Transverse colon (tissue), 4 donors: Measurements from ENCODE around the gene TNFRSF18. TPM values are rescaled to one million over a fixed set of nuclear protein-coding genes. Genes with fewer than 3 reads are reported as not detected.

Experiments
- DNase-seq: peaks from one replicate; pipeline ENCODE4 v3.0.0-alpha.2; 2019
- H3K27ac ChIP-seq, 4 donors: fragments of 200-600 bp; sonication (generic); 2 replicates each; pipeline ENCODE4 v1.5.1; 2016 to 2018; ENCODE audit warnings: inconsistent platforms in 4 of 4
- H3K27me3 ChIP-seq: fragments of 200-600 bp; sonication (generic); 2 replicates; pipeline ENCODE4 v1.5.1; 2017; ENCODE audit warnings: inconsistent platforms
- H3K36me3 ChIP-seq, 4 donors: fragments of 200-600 bp; sonication (generic); 2 replicates each; pipeline ENCODE4 v1.5.1; 2017 to 2019; ENCODE audit warnings: inconsistent platforms in 4 of 4
- H3K4me1 ChIP-seq, 4 donors: fragments of 200-600 bp; sonication (generic); 2 replicates each; pipeline ENCODE4 v1.5.1; 2017 to 2020; ENCODE audit warnings: inconsistent platforms in 4 of 4
- H3K4me3 ChIP-seq, 4 donors: fragments of 200-600 bp; sonication (generic); 1 replicate in 1 of 4; 2 replicates in 3 of 4; pipeline versions ENCODE4 v1.5.1 to v1.6.1; 2017 to 2019; ENCODE audit warnings: inconsistent platforms in 4 of 4
- H3K9me3 ChIP-seq, 2 donors: fragments of 200-600 bp; sonication (generic); 2 replicates each; pipeline ENCODE4 v1.5.1; 2017 to 2019; ENCODE audit warnings: inconsistent platforms in 2 of 2
- CTCF ChIP-seq, 5 experiments: fragments of 200-600 bp in 3 of 5; fragments of 450-650 bp in 2 of 5; sonication (generic) in 3 of 5; IDR thresholded peaks; 1 replicate in 2 of 5; 2 replicates in 3 of 5; pipeline ENCODE4 v1.5.1; 2016 to 2017; ENCODE audit warnings: antibody characterized with exemption in 5 of 5, inconsistent platforms in 3 of 5, mild to moderate bottlenecking in 2 of 5, moderate library complexity in 1 of 5
- EP300 ChIP-seq: sonication (generic); formaldehyde crosslinking; IDR thresholded peaks from one replicate; pipeline ENCODE4 v1.6.1; 2017; ENCODE audit warnings: antibody characterized with exemption, low read depth
- POLR2A ChIP-seq: fragments of 450-650 bp; IDR thresholded peaks from one replicate; pipeline ENCODE4 v1.6.1; 2016; ENCODE audit warnings: antibody characterized with exemption, mild to moderate bottlenecking, moderate library complexity
- POLR2AphosphoS5 ChIP-seq, 3 donors: sonication (generic); formaldehyde crosslinking; IDR thresholded peaks; one replicate each; pipeline ENCODE4 v1.6.1; 2016; ENCODE audit warnings: antibody characterized with exemption in 3 of 3
- WGBS, 2 donors: methylation state at CpG; one replicate each; pipeline ENCODE4 v1.1.5; 2018; ENCODE audit warnings: low coverage in 1 of 2; 5-methylcytosine and 5-hydroxymethylcytosine counted together
- in situ Hi-C, 4 donors: fragments of 200-750 bp; cut with MboI; loops; one replicate each; pipeline versions ENCODE4 v1.15.0 to v1.15.1; 2017; ENCODE audit warnings: low sequenced_read_pairs in 3 of 4, low pct_ligation_motif_present in 1 of 4, low pct_unique_long_range_greater_than_20kb in 1 of 4
- intact Hi-C: fragments of 100-400 bp; cut with DNase I; formaldehyde crosslinking; loops from one replicate; pipeline ENCODE4 v1.15.1; 2023; ENCODE audit warnings: low total_unique reads
- total RNA-seq, 4 donors: library from RNA; depleted of rRNA; stranded (reverse); fragments of >200 nt; gene quantifications; one replicate each; pipeline ENCODE4 v1.1.0, GENCODE V29; 2016

The TNFRSF18 gene
- total RNA-seq, 4 donors from 2014 or later, result 3.3 to 7.9 TPM; not detected in 2

DNA sequence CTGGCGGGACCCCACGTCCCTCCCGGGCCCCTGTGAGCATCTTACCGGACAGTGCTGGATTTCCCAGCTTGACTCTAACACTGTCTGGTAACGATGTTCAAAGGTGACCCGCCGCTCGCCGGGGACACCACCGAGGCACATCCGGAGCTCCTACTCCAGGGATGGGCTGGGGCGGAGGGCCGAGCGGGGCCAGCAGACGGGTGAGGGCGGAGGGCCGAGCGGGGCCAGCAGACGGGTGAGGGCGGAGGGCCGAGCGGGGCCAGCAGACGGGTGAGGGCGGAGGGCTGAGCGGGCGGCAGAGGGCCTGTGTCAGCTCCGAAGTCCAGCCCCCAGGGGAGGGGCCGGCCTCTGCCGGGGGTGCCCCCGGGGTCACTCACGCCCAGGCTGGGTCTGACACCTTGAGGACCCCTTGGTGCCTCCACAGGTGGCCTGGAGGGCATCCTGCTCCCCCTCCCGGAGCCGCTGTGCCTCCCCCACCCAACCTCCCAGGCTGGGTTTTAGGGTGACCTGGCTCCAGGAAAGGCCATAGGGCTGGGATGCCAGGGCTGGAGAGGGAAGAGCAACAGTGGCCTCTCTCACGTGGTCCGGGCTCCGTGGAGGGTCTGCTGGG, 38.4 kb downstream of the TNFRSF18 start:
- intact Hi-C loops, result no loop called here
- DNase-seq, result peak; percentile 10
- TF ChIP-seq POLR2AphosphoS5 (IDR thresholded peaks at IDR 0.05), result peak in 1 of 3 donors; percentile 3
- TF ChIP-seq POLR2A, result no peak
- Histone ChIP-seq H3K4me3 (peak overlapping the region in 1 of 4 donors; percentile 56), H3K27ac (peak overlapping the region; percentile 96 to 98 (median 97)), H3K9me3 (no peaks in the 10 kb centered on the region), H3K36me3 (no peaks in the 10 kb centered on the region), H3K4me1 (peaks cover 0 to 23% (median 6%) of the 10 kb centered on the region in 4 donors), H3K27me3 (peaks cover 37% of the 10 kb centered on the region)
- 64% methylated on average over 23 of the region's 36 CpGs; no CpG with 5 or more reads in 1 of the 2 donors for WGBS, 2 donors
- in situ Hi-C loops, result no loop called here

- WGBS, 2 donors, result 63% methylated on average over 19 of the region's 20 CpGs; no CpG with 5 or more reads in 1 of the 2 donors
- Histone ChIP-seq H3K4me1 (peaks cover 0 to 23% (median 6%) of the 10 kb centered on the region in 4 donors), H3K4me3 (peak overlapping the region in 3 of 4 donors; percentile 45 to 63 (median 56)), H3K36me3 (no peaks in the 10 kb centered on the region), H3K9me3 (no peaks in the 10 kb centered on the region), H3K27me3 (peaks cover 34% of the 10 kb centered on the region), H3K27ac (peak overlapping the region; percentile 96 to 98 (median 97))
- TF ChIP-seq CTCF (IDR thresholded peaks at IDR 0.05) (no peak), POLR2A (peak; percentile 57), POLR2AphosphoS5 (IDR thresholded peaks at IDR 0.05) (peak; percentile 55 to 63 (median 61))
- peak; percentile 87 for DNase-seq
- intact Hi-C loops, result no loop called here
- in situ Hi-C loops, result no loop called here
These were observed 39.0 kb downstream of the TNFRSF18 start for GRCh38 chr1:1167398-1167821.

DNA sequence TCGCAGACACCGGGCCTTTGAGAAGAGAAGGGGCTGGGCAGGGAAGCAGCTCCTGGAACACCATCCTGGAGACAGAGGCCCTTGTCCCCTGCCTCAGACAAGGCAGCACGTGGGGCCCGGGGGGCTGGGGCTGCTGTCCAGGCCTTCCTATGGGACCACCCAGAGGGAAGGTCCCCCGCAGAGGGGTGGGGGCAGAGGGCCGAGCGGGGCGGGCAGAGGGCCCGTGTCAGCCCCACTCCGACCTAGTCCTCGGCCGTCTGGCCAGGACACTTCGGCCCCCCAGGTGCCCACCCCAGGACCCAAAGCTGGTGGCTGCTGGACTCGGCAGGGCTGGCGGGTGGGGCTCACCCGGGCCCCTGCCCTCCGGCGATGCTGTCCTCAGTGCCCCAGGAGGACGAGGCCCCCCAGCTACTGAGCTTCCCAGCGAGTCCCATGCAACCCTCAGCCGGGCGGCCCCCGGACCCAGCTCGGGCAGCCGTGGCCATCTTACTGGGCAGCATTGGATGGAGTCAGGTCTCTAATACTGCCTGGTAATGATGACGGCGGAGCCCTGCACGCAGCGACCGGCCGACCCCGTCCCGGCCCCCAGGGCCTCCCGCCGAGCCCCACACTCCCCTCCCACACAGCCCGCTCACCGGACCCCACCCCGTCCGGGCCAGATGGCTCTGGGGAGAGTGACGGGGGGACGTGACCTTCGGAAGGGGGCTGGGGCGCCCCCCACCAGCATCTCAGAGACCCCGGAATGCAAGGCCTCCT, 39.6 kb downstream of the TNFRSF18 start:
- H3K27me3 ChIP-seq, result peaks cover 29% of the 10 kb centered on the region
- no peaks in the 10 kb centered on the region for H3K9me3 ChIP-seq
- peak; percentile 14 for DNase-seq
- TF ChIP-seq CTCF (IDR thresholded peaks at IDR 0.05) (no peak), EP300 (no peak), POLR2AphosphoS5 (IDR thresholded peaks at IDR 0.05) (no peak)
- in situ Hi-C loops, result no loop called here
- intact Hi-C loops, result no loop called here
- H3K4me1 ChIP-seq, result peaks cover 0 to 27% (median 9%) of the 10 kb centered on the region in 4 donors
- H3K27ac ChIP-seq, result peak overlapping the region; percentile 96 to 98 (median 97)
- peak overlapping the region in 3 of 4 donors; percentile 45 to 63 (median 56) for H3K4me3 ChIP-seq
- WGBS, 2 donors, result 40% methylated on average over 35 of the region's 44 CpGs; no CpG with 5 or more reads in 1 of the 2 donors
- no peaks in the 10 kb centered on the region for H3K36me3 ChIP-seq

GRCh38 chr1:1165900-1166421, 40.4 kb downstream of the TNFRSF18 start:
- in situ Hi-C loops, result no loop called here
- Histone ChIP-seq H3K4me3 (peak overlapping the region; percentile 5 to 63 (median 50)), H3K9me3 (no peaks in the 10 kb centered on the region), H3K4me1 (peaks cover 0 to 36% (median 15%) of the 10 kb centered on the region in 4 donors), H3K27ac (peak overlapping the region; percentile 96 to 98 (median 97)), H3K27me3 (peaks cover 22% of the 10 kb centered on the region), H3K36me3 (no peaks in the 10 kb centered on the region)
- peak; percentile 37 for DNase-seq
- intact Hi-C loops, result no loop called here
- TF ChIP-seq CTCF (IDR thresholded peaks at IDR 0.05), result no peak
- no peak for TF ChIP-seq EP300
- peak in 1 of 3 donors; percentile 18 for TF ChIP-seq POLR2AphosphoS5 (IDR thresholded peaks at IDR 0.05)
- peak; percentile 33 for TF ChIP-seq POLR2A
- 10 to 25% methylated on average over 4 to 23 of the region's 23 CpGs for WGBS, 2 donors
